Dendritic cell treated with granulocyte-macrophage colony-stimulating factor and Interleukin-4, amounts not matched to agents 40 ng/mL and 50 ng/mL, for 4 days (primary cell): ENCODE measurements around the gene ADAP1.
"Not testable (repeated sequence)": the region's sequence is repeated elsewhere in the genome, so short reads cannot be mapped to it uniquely, and the experiment has no call there.

Source experiments
- H3K27ac Mint-ChIP-seq: one replicate; pipeline ENCODE4 v1.8.0; 2022; ENCODE audit warnings: mild to moderate bottlenecking, mixed read lengths
- H3K27me3 Mint-ChIP-seq: one replicate; pipeline ENCODE4 v1.8.0; 2022; ENCODE audit warnings: mild to moderate bottlenecking, mixed read lengths
- H3K36me3 Mint-ChIP-seq: one replicate; pipeline ENCODE4 v1.8.0; 2022; ENCODE audit warnings: low read depth, mixed read lengths
- H3K4me1 Mint-ChIP-seq: one replicate; pipeline ENCODE4 v1.8.0; 2022; ENCODE audit warnings: low read depth, mixed read lengths
- H3K4me3 Mint-ChIP-seq: one replicate; pipeline ENCODE4 v1.8.0; 2022; ENCODE audit warnings: mild to moderate bottlenecking, moderate library complexity, mixed read lengths
- H3K9me3 Mint-ChIP-seq: one replicate; pipeline ENCODE4 v1.8.0; 2022; ENCODE audit warnings: mixed read lengths
- intact Hi-C: fragments of 100-400 bp; cut with micrococcal nuclease; formaldehyde crosslinking; loops from one replicate; pipeline ENCODE4 v1.15.0; 2022

ADAP1 gene

DNA sequence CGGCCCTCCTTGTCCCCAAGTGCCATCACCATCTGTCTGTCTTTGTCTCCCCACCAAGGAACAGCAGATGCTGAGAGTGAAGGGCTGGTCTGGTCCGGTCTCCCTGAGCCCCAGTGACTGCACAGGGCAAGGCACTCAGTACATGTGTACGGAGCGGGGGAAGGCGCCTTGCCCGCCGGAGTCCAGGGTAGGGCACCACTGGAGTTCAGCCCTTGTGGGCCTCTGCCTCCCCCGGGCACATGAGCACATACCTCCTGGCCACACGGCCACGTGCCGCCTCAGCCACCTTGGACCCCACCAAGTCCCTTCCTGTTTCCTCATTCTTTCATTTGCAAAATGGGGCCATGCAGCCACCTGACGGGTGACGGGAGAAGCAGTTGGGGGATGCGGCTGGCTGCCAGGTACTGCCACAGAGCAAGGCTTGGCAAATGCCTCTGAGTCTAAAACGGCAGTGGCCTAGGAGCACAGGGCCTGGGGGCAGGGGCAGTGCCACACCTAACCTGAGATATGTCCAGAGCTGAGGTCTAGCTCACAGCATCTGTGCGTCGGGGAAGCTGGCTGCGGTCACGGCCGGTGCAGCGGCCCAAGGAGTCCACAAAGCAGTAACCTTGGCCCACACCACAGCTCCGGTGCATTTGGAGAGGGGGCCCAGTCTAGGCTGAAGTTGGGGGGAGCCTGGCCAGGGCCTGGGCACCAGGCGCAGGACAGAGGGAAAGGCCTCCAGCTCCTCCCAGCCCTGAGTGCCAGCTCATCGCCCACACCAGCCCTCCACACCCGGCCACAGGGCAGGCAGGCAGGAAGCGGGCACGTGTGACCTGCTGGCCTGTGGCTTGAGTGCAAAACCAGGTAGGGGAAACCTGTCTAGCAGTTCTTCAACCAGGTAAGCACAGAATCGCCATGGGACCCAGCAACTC lies 5.2 kb downstream of the ADAP1 start:
- Mint-ChIP-seq H3K4me1 (peaks cover 72% of the 10 kb centered on the region), H3K4me3 (no peak overlapping the region), H3K9me3 (no peaks in the 10 kb centered on the region), H3K27ac (peak overlapping the region; percentile 26), H3K27me3 (no peaks in the 10 kb centered on the region), H3K36me3 (peaks cover 69% of the 10 kb centered on the region)
- intact Hi-C loops: no loop called here

DNA sequence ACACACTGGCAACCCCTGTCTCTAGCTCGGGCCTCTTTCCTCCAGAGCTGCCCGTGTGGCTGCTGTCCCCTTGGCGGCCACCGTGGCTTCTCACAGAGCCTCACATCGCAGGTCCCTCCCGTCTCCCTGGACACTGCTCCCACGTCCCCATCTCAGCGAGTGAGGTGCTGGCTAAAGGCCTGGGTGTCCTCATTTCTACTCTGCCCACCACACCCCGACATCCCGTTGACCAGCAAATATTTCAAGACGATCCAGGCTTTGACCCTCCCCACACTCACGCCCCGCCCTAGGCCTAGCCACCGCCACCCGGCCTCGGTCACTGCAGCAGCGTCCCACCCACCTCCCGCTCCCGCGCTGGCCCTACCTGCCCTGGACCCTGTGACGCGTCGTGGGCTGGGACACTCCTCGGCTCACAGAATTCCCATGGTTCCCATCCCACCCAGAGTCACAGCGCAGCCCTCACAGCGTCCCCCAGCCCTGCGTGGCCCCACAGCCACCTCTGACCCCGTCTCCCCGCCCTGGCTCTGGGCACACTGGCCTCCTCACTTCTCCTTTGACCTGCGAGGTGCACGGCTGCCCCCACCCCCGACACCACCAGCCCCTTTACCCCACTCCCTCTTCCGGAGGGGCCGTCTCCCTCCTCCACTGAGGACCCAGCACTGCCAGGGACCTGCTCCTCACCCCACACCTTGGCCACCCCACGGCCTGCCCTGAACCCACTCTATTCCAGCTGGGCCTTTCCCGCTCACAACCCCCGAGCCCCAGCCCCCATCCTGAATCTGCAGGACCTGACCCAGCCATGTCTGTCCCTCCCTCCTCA lies 6.9 kb downstream of the ADAP1 start:
- Mint-ChIP-seq H3K27me3 (no peaks in the 10 kb centered on the region), H3K27ac (no peak overlapping the region), H3K9me3 (no peaks in the 10 kb centered on the region), H3K36me3 (peaks cover 69% of the 10 kb centered on the region), H3K4me3 (no peak overlapping the region), H3K4me1 (peaks cover 65% of the 10 kb centered on the region)
- intact Hi-C loops: no loop called here

DNA sequence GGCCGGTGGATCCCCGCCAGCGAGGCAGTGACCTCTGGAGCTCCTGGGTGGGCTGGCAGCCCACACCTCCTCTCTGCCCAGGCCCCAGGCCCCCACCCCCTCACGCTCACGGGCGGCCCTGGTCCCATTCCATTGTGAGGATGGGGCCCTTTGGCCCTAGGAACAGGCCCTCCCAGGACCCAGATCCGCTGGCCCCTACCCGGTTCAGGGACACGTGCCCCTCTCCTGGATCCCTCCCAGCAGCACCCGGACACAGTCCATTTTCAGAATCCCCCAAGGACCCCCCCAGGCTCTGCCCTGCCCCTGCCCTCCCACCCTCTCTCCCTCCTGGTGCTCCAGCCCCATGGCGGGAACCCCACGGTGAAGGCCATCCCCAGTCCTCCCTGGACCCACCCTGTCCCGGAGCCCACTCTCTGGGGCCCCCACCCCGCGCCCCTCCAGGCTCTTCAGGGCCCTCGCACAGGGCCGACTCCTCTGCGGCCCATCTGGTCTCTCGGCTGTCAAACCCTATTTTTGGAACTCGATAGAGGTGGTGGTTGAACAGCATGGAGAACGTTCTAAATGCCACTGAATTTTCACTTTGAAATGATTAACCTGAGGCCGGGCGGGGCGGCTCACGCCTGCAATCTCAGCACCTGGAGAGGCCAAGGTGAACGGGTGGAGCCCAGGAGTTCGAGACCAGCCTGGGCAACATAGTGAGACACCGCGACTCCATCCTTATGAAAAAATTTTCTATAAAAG lies 8.1 kb downstream of the ADAP1 start:
- H3K36me3 Mint-ChIP-seq: peaks cover 75% of the 10 kb centered on the region
- intact Hi-C loops: no loop called here
- H3K4me3 Mint-ChIP-seq: no peak overlapping the region
- no peaks in the 10 kb centered on the region for H3K27me3 Mint-ChIP-seq
- peaks cover 61% of the 10 kb centered on the region for H3K4me1 Mint-ChIP-seq
- no peak overlapping the region for H3K27ac Mint-ChIP-seq
- H3K9me3 Mint-ChIP-seq: peaks cover 11% of the 10 kb centered on the region

DNA sequence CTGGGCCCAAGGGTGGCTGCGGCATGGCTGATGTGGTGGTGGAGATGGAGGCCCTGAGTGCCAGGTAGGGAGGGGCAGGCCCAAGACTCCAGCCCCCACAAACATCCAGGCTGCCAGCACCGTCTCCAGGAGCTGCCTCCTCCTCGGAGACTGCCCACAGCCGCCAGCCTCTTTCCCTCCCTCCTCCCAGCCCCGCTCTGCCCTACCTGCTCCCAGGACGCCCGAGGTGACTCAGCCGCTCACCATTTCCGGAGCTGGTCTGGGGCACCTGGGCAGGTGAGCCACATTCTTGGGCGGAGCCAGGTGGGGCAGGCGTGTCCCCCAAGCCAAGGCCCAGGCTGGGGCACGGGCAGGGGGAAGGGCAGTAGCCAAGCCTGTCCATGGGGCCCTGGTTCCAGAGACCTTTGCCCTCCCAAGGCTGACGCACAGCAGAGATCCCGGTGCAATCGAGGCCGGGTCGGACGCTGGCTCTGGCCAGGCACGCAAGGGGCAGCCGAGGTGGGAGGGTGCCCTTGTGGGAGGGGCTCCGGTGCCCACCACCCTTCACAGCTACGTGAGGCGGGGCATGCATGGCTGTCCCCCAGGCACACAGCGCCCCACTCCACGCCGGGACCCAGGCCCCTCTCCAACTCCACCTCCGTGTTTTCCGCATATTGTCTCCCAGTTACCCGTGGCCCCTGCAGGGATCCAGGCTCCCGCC lies 8.8 kb downstream of the ADAP1 start:
- Mint-ChIP-seq H3K4me1 (peaks cover 60% of the 10 kb centered on the region), H3K27ac (no peak overlapping the region), H3K9me3 (peaks cover 12% of the 10 kb centered on the region), H3K4me3 (no peak overlapping the region), H3K36me3 (peaks cover 68% of the 10 kb centered on the region), H3K27me3 (no peaks in the 10 kb centered on the region)
- intact Hi-C loops: no loop called here

DNA sequence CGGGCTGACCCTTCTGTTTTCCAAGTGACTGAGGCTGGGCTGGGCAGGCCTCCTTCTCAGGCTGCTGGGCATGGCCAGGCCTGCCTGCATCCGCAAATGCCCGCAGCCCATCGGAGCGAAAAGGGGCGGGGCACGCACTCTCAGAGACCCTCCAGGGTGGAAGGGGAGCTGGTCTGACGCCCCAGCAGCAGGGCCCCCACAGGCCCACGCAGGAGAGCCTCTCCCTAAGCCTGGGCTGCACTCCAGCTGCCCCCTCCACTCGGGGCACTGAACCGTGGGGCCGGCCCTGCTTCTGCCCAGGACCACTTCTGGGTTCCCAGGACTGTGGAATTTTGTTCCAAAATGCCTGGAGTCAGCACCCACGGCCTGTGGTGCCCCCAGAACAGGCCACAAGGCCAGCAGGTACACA lies 9.3 kb downstream of the ADAP1 start:
- peaks cover 12% of the 10 kb centered on the region for H3K9me3 Mint-ChIP-seq
- no peak overlapping the region for H3K27ac Mint-ChIP-seq
- H3K27me3 Mint-ChIP-seq: no peaks in the 10 kb centered on the region
- intact Hi-C loops: no loop called here
- no peak overlapping the region for H3K4me3 Mint-ChIP-seq
- H3K4me1 Mint-ChIP-seq: peaks cover 60% of the 10 kb centered on the region
- peaks cover 64% of the 10 kb centered on the region for H3K36me3 Mint-ChIP-seq

DNA sequence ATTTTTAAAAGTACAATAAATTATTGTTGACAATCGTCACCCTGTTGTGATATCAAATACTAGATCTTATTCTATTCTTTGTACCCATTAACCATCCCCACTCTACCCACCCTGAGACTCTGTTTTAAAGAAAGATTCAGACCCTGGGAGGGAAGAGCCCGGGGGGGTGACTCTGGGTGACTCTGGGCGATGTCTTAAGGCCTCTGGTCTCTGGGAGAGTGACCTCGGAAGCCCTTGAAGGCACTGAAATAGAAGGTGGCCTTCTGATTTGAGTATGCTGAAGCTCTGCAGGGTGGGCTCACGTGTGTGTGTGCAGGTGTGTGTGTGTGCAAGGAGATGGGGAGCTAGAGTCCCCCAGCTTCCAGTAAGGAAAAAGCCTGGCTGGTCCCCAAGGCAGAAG lies 9.7 kb downstream of the ADAP1 start:
- Mint-ChIP-seq H3K27me3 (no peaks in the 10 kb centered on the region), H3K27ac (no peak overlapping the region), H3K9me3 (peaks cover 12% of the 10 kb centered on the region), H3K4me3 (no peak overlapping the region), H3K4me1 (peaks cover 60% of the 10 kb centered on the region), H3K36me3 (peaks cover 60% of the 10 kb centered on the region)
- intact Hi-C loops: no loop called here

DNA sequence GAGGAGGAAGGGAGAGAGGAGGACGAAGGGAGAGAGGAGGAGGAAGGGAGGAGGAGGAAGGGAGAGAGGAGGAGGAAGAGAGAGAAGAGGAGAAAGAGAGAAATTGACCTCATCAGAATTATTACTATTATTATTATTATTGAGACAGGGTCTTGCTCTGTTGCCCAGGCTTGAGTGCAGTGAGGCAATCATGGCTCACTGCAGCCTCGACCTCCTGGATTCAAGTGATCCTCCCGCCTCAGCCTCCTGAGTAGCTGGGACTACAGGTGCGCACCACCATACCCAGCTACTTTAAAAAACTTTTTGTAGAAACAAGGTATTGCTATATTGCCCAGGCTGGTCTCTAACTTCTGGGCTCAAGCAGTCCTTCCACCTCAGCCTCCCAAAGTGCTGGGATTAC lies 10.7 kb downstream of the ADAP1 start:
- H3K27ac Mint-ChIP-seq, H3K4me3 Mint-ChIP-seq, H3K27me3 Mint-ChIP-seq, intact Hi-C loops: not testable (repeated sequence)
- Mint-ChIP-seq H3K9me3 (peaks cover 12% of the 10 kb centered on the region), H3K36me3 (peaks cover 53% of the 10 kb centered on the region), H3K4me1 (peaks cover 52% of the 10 kb centered on the region)

DNA sequence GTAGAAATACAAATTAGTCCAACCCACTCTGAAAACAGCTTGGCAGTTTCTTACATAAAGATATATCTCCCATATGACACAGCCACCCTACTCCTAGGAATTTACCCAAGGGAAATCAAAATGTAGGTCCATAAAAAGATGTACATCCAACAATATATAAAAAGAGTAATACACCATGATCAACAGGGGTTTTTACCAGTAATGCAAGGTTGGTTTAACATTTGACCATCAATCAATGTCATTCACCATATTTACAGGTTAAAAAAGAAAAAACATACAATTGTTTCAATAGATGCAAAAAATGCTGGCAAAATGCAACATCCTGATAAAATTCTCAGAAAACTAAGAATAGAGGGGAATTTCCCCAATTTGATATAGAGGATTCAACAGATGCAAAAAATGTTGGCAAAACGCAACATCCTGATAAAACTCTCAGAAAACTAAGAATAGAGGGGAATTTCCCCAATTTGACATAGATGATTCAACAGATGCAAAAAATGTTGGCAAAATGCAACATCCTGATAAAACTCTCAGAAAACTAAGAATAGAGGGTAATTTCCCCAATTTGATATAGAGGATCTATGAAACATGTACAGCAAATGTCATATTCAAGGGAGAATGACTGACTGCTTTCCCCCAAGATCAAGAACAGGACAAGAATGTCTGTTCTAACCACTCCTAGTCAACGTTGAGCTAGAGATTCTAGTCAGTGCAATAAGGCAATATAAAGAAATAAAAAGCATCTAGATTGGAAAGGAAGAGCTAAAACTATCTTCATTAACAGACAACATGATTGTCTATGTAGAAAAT lies 13.7 kb downstream of the ADAP1 start:
- H3K4me3 Mint-ChIP-seq: no peak overlapping the region
- no peak overlapping the region for H3K27ac Mint-ChIP-seq
- intact Hi-C loops: no loop called here
- peaks cover 54% of the 10 kb centered on the region for H3K4me1 Mint-ChIP-seq
- H3K9me3 Mint-ChIP-seq: peaks cover 12% of the 10 kb centered on the region
- H3K36me3 Mint-ChIP-seq: peaks cover 44% of the 10 kb centered on the region
- no peaks in the 10 kb centered on the region for H3K27me3 Mint-ChIP-seq

DNA sequence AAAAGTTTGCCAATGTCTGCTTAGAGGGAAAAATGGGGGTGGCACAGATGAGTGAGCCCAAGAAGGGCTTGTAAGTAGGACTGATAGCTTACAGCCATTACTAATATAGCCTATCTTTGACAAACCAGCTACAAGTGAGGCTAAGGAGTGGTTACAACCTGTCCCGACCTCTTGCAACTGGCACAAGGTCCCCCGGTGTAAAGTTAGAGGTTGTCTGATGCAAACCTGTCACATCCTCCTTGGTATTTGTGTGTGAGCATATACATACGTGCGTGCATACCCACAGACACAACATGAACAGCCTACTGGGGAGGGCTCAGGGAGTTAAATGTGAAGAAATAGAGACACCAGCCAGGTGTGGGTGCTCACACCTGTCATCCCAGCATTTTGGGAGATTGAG lies 14.6 kb downstream of the ADAP1 start:
- Mint-ChIP-seq H3K36me3 (peaks cover 44% of the 10 kb centered on the region), H3K27me3 (no peaks in the 10 kb centered on the region), H3K4me1 (peaks cover 50% of the 10 kb centered on the region), H3K27ac (no peak overlapping the region), H3K4me3 (no peak overlapping the region), H3K9me3 (peaks cover 12% of the 10 kb centered on the region)
- intact Hi-C loops: no loop called here

DNA sequence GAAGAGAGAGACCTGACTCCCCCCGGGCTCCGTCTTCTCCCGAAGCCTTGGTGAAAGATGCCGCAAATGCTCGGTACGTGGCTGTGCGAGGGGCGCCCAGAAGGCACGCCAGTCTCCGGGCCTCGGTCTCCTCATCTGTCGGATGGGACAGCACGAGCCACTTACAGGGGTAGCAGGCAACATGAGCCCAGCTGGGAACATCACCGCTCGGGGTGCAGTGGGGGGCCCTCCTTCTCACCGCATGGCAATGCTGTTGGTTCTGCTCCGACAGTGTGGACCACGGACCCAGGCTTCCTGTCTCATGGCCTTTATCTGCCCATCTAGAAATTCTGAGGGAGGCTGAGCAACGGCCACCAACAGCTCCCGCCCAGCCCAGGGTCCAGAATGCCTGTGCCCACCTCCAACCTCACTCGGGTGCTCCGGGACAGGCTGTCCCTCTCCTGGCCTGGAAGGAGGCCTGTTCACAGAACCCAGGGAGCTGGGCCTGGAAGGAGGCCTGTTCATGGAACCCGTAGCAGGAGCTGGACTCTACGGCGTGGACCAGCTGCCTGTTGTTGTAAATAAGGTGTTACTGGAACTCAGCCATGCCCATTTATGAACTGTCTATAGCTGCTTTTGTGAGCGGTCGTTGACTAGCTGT lies 15.8 kb downstream of the ADAP1 start:
- H3K27me3 Mint-ChIP-seq: no peaks in the 10 kb centered on the region
- H3K4me3 Mint-ChIP-seq: no peak overlapping the region
- peaks cover 53% of the 10 kb centered on the region for H3K4me1 Mint-ChIP-seq
- intact Hi-C loops: no loop called here
- peaks cover 12% of the 10 kb centered on the region for H3K9me3 Mint-ChIP-seq
- peaks cover 50% of the 10 kb centered on the region for H3K36me3 Mint-ChIP-seq
- H3K27ac Mint-ChIP-seq: no peak overlapping the region

DNA sequence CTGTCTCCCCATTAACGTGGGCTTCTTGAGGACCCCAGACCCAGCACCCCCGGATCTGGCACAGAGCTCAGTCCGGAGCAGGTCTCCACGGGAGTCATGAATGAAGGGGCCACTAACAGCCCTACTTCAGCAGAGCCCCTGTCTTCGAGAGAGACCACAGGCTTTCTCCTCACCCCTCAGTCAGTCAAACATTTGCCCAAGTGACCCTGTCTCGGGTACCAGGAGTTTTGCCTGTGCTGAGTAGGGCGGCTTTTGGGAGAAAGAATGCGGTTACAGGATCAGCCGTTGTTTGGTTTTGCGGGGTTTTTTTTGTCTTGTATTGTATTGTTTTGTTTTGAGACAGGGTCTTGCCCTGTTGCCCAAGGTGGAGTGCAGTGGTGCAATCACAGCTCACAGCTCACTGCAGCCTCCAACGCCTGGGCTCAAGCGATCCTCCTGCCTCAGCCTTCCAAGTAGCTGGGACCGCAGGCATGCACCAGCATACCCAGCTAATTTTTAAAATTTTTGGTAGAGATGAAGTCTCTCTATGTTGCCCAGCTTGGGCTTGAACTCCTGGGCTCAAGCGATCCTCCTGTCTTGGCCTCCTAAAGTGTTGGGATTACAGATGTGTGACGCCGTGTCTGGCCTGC lies 16.5 kb downstream of the ADAP1 start:
- H3K9me3 Mint-ChIP-seq: peaks cover 12% of the 10 kb centered on the region
- peaks cover 54% of the 10 kb centered on the region for H3K4me1 Mint-ChIP-seq
- H3K4me3 Mint-ChIP-seq: no peak overlapping the region
- H3K27me3 Mint-ChIP-seq: no peaks in the 10 kb centered on the region
- H3K36me3 Mint-ChIP-seq: peaks cover 54% of the 10 kb centered on the region
- H3K27ac Mint-ChIP-seq: peak overlapping the region; percentile 25
- intact Hi-C loops: no loop called here

DNA sequence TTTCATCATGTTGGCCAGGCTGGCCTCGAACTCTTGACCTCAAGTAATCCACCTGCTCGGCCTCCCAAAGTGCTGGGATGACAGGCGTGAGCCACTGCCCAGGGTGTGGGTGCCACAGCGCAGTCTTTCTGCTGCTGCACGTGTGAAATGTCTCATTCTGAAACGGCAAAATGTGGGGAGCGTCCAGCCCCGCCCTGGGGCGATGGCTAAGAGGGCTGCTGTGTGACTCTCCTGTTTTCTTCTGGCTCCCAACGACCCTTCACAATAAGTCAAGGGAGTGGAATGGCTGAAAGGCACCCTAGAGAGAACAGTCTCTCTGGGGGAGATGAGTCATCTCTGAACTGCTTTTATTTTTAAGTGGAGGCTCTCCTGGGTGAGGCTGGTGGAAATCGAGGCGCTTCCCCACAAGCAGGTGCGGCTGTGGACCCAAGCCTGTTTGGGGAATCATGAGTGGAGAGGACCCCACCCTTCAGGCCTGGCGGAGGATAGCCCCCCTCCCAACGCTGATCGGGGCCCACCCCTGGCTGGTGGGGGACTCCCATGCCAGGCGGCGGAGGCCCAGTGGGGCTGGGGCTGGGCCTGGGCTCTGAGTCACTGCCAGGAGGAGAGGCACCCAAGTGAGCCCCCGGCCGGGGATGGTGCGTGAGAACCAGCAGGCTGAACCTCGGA lies 18.0 kb downstream of the ADAP1 start:
- Mint-ChIP-seq H3K4me3 (no peak overlapping the region), H3K4me1 (peaks cover 61% of the 10 kb centered on the region), H3K27ac (no peak overlapping the region), H3K9me3 (peaks cover 2% of the 10 kb centered on the region), H3K36me3 (peaks cover 60% of the 10 kb centered on the region), H3K27me3 (peaks cover 5% of the 10 kb centered on the region)
- intact Hi-C loops: no loop called here
